ENCODE measurements around the gene SPON1.

The SPON1 gene

GRCh38 chr11:13944911-13945425 is 17.6 kb upstream of the SPON1 start:
- DNase-seq: no peak

- DNase-seq: no peak
Observed at GRCh38 chr11:13947379-13947778, 15.1 kb upstream of the SPON1 start.

GRCh38 chr11:13949876-13950275 is 12.6 kb upstream of the SPON1 start:
- DNase-seq: no peak

GRCh38 chr11:13952221-13952620 is 10.3 kb upstream of the SPON1 start:
- no peak for DNase-seq

- DNase-seq: no peak
Observed at GRCh38 chr11:13952668-13953067, 9.9 kb upstream of the SPON1 start.

- no peak for DNase-seq
Observed at GRCh38 chr11:13954591-13954990, 7.9 kb upstream of the SPON1 start.

GRCh38 chr11:13955971-13956421 is 6.5 kb upstream of the SPON1 start:
- peak; percentile 29 for DNase-seq

GRCh38 chr11:13956988-13957387 is 5.5 kb upstream of the SPON1 start:
- DNase-seq: no peak

GRCh38 chr11:13958641-13959400 is 3.7 kb upstream of the SPON1 start:
- no peak for DNase-seq

- DNase-seq: no peak
Observed at GRCh38 chr11:13962198-13962561, 343 bp upstream of the SPON1 start.

- no peak for DNase-seq
Observed at GRCh38 chr11:13963169-13963948, 836 bp downstream of the SPON1 start.

GRCh38 chr11:13963949-13964770 is 1.6 kb downstream of the SPON1 start:
- no peak for DNase-seq

GRCh38 chr11:13964771-13965074 is 2.2 kb downstream of the SPON1 start:
- no peak for DNase-seq

- DNase-seq: no peak
Observed at GRCh38 chr11:13965337-13965736, 2.8 kb downstream of the SPON1 start.

GRCh38 chr11:13966013-13966412 is 3.5 kb downstream of the SPON1 start:
- no peak for DNase-seq

GRCh38 chr11:13966486-13966885 is 4.0 kb downstream of the SPON1 start:
- DNase-seq: no peak

GRCh38 chr11:13970986-13971385 is 8.5 kb downstream of the SPON1 start:
- no peak for DNase-seq

GRCh38 chr11:13972043-13972910 is 9.8 kb downstream of the SPON1 start:
- no peak for DNase-seq

GRCh38 chr11:13972944-13973343 is 10.4 kb downstream of the SPON1 start:
- DNase-seq: no peak

- no peak for DNase-seq
Observed at GRCh38 chr11:13974631-13975030, 12.1 kb downstream of the SPON1 start.

- no peak for DNase-seq
Observed at GRCh38 chr11:13983081-13983751, 20.7 kb downstream of the SPON1 start.

All from NCI-H446 treated with DMSO at 0.1 percent for 48 hours (cell line).